ENCODE data around the gene POGZ.

POGZ gene

DNA sequence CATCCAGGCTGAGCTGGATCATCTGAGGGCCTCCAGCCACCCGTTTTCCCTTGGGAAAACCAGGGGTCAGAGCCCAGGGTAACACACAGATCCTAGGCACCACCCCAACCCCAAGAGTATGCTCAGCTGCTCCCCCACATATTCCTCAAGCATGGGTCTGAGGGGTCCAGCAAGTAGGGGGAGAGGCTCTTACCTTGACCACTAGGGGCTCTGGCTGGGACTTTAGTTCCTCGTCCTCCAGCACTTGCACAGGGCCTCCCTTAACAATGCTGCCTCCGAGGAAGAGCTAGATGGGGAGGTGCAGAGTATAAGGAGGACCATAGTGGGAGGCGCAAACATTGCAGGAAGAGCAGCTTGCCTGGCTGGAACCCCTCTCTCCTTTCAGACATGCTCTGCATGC, 94.3 kb downstream of the POGZ start:
- no peak for DNase-seq (ENCODE audit: low read depth)
- TF ChIP-seq, protein P1, sequence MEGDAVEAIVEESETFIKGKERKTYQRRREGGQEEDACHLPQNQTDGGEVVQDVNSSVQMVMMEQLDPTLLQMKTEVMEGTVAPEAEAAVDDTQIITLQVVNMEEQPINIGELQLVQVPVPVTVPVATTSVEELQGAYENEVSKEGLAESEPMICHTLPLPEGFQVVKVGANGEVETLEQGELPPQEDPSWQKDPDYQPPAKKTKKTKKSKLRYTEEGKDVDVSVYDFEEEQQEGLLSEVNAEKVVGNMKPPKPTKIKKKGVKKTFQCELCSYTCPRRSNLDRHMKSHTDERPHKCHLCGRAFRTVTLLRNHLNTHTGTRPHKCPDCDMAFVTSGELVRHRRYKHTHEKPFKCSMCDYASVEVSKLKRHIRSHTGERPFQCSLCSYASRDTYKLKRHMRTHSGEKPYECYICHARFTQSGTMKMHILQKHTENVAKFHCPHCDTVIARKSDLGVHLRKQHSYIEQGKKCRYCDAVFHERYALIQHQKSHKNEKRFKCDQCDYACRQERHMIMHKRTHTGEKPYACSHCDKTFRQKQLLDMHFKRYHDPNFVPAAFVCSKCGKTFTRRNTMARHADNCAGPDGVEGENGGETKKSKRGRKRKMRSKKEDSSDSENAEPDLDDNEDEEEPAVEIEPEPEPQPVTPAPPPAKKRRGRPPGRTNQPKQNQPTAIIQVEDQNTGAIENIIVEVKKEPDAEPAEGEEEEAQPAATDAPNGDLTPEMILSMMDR (conservative IDR thresholded peaks at IDR 0.05; ENCODE audit: low read length): no peak
- H3K4me3 ChIP-seq (ENCODE audit: low read length): no peak overlapping the region

DNA sequence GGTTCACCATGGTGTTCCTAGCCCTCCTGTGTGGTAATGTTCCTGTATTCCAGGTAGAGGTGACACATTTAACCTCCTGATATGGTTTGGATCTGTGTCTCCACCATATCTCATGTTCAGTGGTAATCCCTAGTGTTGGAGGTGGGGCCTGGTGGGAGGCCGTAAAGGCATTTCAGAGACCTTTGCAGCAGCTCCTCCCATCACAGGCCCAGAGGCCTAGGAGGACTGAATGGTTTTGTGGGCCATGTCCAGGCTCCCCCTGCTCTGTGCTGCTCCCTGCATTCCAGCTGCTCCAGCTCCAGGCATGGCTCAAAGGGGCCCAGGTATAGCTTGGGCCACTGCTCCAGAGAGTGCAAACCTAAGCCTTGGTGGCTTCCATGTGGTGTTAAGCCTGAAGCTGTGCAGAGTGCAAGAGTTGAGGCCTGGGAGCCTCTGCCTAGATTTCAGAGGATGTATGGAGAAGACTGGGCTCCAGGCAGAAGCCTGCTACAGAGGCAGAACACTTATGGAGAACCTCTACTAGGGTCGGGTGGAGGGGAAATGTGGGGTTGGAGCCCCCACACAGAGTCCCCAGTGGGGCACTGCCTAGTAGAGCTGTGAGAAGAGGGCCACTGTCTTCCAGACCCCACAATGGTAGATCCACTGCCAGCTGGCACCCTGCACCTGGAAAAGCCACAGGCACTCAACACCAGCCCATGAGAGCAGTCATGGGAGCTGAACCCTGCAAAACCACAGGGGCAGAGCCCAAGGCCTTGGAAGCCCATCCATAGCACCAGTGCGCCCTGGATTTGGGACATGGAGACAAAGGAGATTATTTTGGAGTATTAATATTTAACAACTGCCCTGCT, 96.8 kb downstream of the POGZ start:
- no peak for DNase-seq (ENCODE audit: low read depth)
- no peak overlapping the region for H3K4me3 ChIP-seq (ENCODE audit: low read length)
- TF ChIP-seq, protein P1 (conservative IDR thresholded peaks at IDR 0.05; ENCODE audit: low read length): no peak

DNA sequence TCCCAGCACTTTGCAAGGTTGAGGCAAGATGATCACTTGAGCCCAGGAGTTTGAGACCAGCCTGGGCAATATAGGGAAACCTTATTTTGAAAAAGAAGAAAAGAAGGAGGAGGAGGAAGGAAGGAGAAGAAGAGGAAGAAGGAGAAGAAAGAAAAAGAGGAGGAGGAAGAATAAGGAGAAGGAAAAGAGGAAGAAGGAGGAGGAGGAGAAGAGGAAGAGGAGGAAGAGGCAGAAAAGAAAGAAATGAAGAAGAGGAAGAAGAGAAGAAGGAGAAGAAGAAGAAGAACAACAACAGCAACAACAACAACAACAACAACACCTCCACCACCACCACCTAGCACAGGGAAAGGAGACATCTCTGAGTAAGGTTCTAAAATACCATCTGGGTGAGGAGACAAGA, 97.4 kb downstream of the POGZ start:
- no peak overlapping the region for H3K4me3 ChIP-seq (ENCODE audit: low read length)
- no peak for DNase-seq (ENCODE audit: low read depth)
- TF ChIP-seq, protein P1 (conservative IDR thresholded peaks at IDR 0.05; ENCODE audit: low read length): no peak

DNA sequence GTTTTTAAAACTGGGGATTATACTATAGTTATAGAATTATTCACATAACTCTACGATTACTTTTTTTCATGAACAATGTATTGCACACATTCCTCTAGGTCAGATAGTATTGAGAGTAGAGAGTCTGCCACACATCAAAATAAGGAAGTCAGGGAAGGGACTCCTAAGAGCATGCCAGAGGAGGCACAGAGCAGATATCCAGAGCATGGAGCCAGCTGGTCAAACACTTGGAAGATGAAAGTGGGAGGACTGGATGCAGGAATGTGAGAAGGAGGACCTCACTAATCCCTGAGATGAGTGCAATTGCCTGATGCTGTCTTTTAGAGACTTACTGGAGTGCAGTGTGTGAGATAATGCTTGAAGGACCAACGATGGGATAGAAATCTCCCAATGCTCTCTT, 102.6 kb downstream of the POGZ start:
- TF ChIP-seq, protein P1 (conservative IDR thresholded peaks at IDR 0.05; ENCODE audit: low read length): no peak
- H3K4me3 ChIP-seq (ENCODE audit: low read length): no peak overlapping the region
- DNase-seq (ENCODE audit: low read depth): no peak

Measured in AG10803 (cell line).